OCI-LY7 (cell line): Measurements from ENCODE around the gene FAM78B.

Experiments
- CTCF ChIP-seq: fragments of 200-600 bp; sonication (generic); conservative IDR thresholded peaks from 2 replicates; pipeline ENCODE4 v1.5.1; 2014; ENCODE audit warnings: mild to moderate bottlenecking, antibody characterized with exemption, low read length, moderate library complexity, mixed read lengths
- EZH2phosphoT487 ChIP-seq: fragments of 200-600 bp; sonication (generic); IDR thresholded peaks from 2 replicates; pipeline ENCODE4 v1.6.1; 2018; ENCODE audit warnings: low read depth, borderline replicate concordance, mild to moderate bottlenecking, mixed run types, antibody characterized with exemption, low read length, moderate library complexity, mixed read lengths

- no peak for TF ChIP-seq CTCF
- TF ChIP-seq EZH2phosphoT487, result no peak
Observed at GRCh38 chr1:166079276-166079675, 87.5 kb downstream of the FAM78B start.
